ENCODE data around the gene LMX1A.

Gene LMX1A

DNA sequence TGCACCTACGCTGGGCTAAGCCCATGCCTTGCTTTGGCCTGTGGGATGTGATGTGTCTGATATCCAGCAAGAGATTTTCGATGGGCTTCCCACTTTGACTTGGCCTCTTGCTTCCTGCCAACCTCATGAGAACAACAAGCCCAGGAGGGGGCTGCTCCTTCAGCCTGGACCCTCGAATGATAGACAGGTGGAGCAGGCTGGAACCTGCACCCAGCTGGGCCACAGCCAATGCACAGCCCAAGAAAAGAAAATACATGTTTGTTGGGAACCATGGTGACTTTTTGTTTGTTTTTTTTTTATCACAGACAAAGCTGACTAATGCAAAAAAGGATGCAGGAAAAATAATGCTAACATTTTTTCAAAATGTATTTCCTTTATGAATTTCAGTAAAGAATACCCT, 144.3 kb downstream of the LMX1A start:
- H3K4me3 Mint-ChIP-seq: no peak overlapping the region
- no peaks in the 10 kb centered on the region for H3K4me1 Mint-ChIP-seq (ENCODE audit: low read depth)
- no peak overlapping the region for H3K27ac Mint-ChIP-seq
- no peaks in the 10 kb centered on the region for H3K36me3 Mint-ChIP-seq
- H3K9me3 Mint-ChIP-seq (ENCODE audit: low read depth): no peaks in the 10 kb centered on the region
- H3K27me3 Mint-ChIP-seq: peaks cover 3% of the 10 kb centered on the region

DNA sequence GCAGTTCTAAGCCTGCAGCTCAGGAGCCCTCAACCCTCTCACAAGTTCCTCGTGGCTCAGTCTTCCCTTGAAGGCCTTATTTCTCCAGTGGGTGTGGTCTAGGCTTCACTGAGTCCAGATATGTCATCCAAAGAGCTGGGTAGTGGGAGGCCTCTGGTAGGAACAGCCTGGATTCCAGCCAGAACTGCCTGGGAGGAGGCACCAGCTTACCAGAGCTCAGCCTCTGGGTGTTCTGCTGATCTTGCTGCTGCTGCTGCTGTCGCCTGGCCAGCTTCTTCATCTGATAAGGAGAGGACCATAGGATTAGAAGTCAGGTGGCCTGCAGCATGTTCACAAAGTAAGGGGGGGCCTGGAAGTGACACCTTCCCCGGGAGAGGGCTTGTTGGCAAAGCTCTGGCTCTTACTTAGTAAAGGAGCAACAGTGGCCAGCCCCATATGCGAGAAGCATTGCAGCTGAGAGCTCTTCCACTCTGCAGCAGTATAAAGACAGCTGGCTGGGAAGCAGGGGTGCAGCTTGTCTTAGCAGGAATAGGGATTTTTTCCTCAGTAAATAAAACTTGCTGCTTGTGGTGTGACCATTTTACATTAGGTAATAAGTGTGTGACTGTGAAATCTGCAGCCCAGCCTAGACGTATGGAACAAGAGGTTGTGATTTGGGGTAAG, 148.5 kb downstream of the LMX1A start:
- H3K9me3 Mint-ChIP-seq (ENCODE audit: low read depth): no peaks in the 10 kb centered on the region
- H3K27me3 Mint-ChIP-seq: no peaks in the 10 kb centered on the region
- no peak overlapping the region for H3K4me3 Mint-ChIP-seq
- H3K4me1 Mint-ChIP-seq (ENCODE audit: low read depth): no peaks in the 10 kb centered on the region
- no peak overlapping the region for H3K27ac Mint-ChIP-seq
- H3K36me3 Mint-ChIP-seq: no peaks in the 10 kb centered on the region

DNA sequence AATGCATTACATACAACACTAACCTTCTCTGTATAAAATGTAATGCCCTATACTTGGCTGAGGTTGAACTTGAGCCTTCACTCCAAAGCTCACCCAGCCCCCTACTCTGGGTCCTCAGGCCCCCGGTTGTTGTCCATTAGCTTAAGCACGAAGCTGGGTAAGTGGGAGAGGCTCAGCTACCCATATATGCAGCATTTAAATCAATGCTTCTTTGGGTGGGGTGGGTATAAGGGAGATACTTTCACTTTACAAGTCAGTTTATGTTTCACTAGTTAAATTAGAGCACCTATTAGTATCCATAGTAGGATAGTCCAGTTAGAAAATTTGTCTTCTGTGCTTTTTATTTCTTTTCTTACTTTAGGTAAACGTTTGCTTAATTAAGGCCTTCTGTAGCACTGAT, 151.4 kb downstream of the LMX1A start:
- Mint-ChIP-seq H3K4me1 (ENCODE audit: low read depth) (no peaks in the 10 kb centered on the region), H3K36me3 (no peaks in the 10 kb centered on the region), H3K27ac (no peak overlapping the region), H3K9me3 (ENCODE audit: low read depth) (no peaks in the 10 kb centered on the region), H3K27me3 (no peaks in the 10 kb centered on the region), H3K4me3 (no peak overlapping the region)

DNA sequence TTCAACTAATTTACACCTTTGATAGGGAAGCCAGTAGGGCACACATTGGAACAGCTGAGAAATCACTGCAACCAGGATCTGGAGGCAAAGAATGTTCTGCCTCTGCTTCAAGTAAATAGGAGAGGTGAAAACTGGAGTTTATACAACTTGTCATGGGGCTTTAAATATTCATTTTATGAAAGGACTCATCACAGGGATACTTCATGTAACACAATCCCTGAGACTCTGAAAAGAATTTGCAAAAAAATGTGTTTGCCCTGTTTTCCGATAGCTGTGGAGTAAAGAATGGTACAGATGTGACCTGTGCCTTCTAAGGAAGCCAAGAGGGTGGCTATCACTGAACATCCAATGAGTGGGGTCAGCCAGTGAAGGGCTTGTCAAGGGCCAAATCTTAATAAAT, 152.0 kb downstream of the LMX1A start:
- no peaks in the 10 kb centered on the region for H3K27me3 Mint-ChIP-seq
- H3K27ac Mint-ChIP-seq: no peak overlapping the region
- no peak overlapping the region for H3K4me3 Mint-ChIP-seq
- H3K4me1 Mint-ChIP-seq (ENCODE audit: low read depth): no peaks in the 10 kb centered on the region
- no peaks in the 10 kb centered on the region for H3K9me3 Mint-ChIP-seq (ENCODE audit: low read depth)
- no peaks in the 10 kb centered on the region for H3K36me3 Mint-ChIP-seq

DNA sequence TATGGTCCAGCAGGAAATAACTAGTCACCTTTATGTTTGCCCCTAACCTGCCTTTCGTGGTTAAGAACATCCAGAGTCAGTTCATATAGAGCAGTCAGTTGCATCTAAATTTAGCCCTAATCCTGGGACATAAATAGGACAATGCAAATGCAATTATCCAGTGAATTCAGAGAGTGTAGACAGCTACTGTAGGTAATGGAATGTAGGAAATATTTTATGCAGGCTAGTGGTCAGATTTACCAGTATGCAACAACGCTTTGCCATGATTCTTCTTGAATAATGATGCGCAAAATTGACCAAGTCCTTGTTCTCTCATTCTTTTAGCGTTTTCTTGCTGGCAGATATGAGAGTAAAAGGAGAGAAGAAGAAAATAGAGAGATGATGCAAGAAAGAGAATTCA, 165.4 kb downstream of the LMX1A start:
- Mint-ChIP-seq H3K9me3 (ENCODE audit: low read depth) (no peaks in the 10 kb centered on the region), H3K27me3 (peaks cover 5% of the 10 kb centered on the region), H3K4me3 (no peak overlapping the region), H3K4me1 (ENCODE audit: low read depth) (no peaks in the 10 kb centered on the region), H3K36me3 (no peaks in the 10 kb centered on the region), H3K27ac (no peak overlapping the region)

DNA sequence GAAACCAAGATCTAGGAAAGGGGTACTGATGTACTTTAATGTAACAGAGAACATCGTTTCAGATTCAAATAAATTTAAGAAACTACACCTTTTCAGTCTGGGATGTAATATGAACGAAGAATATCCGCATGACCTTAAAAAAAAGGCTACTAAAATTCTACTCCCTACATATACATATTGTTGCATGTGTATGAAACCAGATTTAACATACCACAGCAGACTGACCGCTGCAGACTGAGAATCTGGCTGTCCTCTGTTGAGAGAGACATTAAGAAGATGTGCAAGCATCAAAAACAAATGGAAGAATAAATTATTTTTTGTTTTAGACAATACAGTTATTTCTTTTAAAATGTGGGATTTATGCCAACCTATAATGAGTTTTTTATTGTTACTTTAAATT, 166.6 kb downstream of the LMX1A start:
- no peak overlapping the region for H3K27ac Mint-ChIP-seq
- H3K4me3 Mint-ChIP-seq: no peak overlapping the region
- no peaks in the 10 kb centered on the region for H3K9me3 Mint-ChIP-seq (ENCODE audit: low read depth)
- H3K36me3 Mint-ChIP-seq: no peaks in the 10 kb centered on the region
- H3K27me3 Mint-ChIP-seq: peaks cover 5% of the 10 kb centered on the region
- H3K4me1 Mint-ChIP-seq (ENCODE audit: low read depth): no peaks in the 10 kb centered on the region

DNA sequence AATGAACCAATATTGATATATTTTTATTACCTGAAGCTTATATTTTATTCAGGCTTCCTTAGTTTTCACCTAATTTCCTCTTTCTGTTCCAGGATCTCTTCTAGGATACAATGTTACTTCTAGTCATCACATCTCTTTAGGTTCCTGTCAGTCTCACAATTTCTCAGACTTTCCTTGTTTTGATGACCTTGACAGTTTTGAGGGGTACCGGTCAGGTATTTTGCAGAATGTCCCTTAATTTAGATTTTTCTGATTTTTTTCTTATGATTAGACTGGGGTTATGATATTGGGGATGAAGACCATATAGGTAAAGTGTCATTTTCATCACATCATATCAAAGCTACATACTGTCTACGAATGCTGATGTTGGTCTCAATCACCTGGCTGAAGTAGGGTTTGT, 167.5 kb downstream of the LMX1A start:
- no peaks in the 10 kb centered on the region for H3K36me3 Mint-ChIP-seq
- no peaks in the 10 kb centered on the region for H3K4me1 Mint-ChIP-seq (ENCODE audit: low read depth)
- no peaks in the 10 kb centered on the region for H3K9me3 Mint-ChIP-seq (ENCODE audit: low read depth)
- peaks cover 5% of the 10 kb centered on the region for H3K27me3 Mint-ChIP-seq
- no peak overlapping the region for H3K27ac Mint-ChIP-seq
- no peak overlapping the region for H3K4me3 Mint-ChIP-seq

DNA sequence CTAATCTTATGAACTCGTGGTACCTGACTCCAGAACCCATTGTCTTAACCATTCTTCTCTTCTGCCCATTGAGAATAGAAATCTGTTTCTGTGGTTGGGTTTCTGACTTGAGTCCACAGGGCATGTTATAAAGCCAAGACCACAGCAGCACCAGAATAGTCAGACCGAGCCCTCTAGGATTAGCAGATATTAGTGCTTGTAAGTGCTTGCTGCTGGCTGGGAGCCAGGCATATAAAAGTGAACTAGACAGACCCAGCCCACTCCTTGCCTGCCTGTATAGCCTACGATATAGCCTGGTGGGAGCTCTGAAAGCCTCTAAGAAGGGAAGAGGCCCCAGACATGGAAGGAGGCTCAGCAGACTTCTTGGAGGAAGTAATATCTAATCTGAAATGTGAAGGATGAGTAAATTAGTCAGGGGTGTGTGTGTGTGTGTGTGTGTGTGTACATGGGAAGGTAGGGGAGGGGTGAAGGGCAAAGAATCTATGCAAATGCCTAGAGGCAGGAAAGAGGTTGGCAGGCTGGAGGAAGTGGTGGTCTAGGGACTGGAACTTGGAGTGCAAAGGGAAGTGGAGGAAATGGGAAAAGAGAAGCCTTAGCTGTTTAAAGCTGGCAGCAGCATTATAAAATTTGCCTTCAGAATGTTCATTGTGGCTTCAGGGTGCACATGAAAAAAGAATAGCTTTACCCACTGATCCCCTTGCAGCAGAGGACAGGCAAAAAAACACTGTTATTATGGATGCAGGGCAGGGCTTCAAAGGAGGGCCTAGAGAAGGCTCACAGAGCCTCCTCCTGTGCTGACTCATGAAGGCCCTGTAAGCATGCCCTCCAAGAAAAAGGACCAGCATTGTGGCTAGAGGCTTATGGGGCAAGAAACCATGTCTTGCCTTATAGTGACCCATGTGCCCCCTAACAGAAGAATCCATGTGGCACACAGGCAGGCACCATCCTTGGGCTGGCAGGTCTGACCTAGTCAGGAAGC, 169.2 kb downstream of the LMX1A start:
- H3K27me3 Mint-ChIP-seq: peaks cover 9% of the 10 kb centered on the region
- no peak overlapping the region for H3K4me3 Mint-ChIP-seq
- H3K36me3 Mint-ChIP-seq: no peaks in the 10 kb centered on the region
- no peak overlapping the region for H3K27ac Mint-ChIP-seq
- H3K9me3 Mint-ChIP-seq (ENCODE audit: low read depth): peaks cover 4% of the 10 kb centered on the region
- H3K4me1 Mint-ChIP-seq (ENCODE audit: low read depth): no peaks in the 10 kb centered on the region

DNA sequence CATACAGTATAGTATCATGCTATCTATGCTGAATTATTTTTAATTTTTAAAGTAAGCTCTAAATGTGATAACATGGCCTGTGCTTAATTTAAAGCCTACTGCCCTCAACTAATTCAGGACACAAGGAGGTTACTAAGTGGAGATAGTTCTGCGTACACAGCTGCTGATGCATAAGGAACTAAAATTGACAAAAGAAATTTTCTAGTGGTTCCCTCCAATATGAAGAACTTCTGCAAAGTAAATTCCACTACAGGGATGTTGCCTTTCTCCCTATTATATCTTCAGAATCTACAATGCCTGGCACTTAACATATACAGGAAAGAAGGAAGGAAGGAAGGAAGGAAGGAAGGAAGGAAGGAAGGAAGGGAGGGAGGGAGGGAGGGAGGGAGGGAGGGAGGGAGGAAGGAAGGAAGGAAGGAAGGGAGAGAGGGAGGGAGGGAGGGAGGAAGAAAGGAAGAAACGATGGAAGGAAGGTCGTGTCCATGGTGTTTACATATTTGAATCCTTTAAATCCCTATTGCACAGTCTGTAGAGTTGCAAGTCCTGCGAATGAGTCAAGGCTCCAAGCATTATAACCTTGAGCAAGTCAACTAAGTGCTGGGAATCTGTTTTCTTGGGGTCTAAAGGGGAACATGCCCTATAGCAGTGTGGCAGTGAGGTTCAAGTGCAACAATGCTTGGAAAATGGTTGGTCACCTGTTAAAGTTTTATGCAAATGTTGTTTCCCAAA, 171.2 kb downstream of the LMX1A start:
- peaks cover 6% of the 10 kb centered on the region for H3K9me3 Mint-ChIP-seq (ENCODE audit: low read depth)
- H3K4me3 Mint-ChIP-seq: no peak overlapping the region
- no peak overlapping the region for H3K27ac Mint-ChIP-seq
- peaks cover 6% of the 10 kb centered on the region for H3K27me3 Mint-ChIP-seq
- no peaks in the 10 kb centered on the region for H3K4me1 Mint-ChIP-seq (ENCODE audit: low read depth)
- no peaks in the 10 kb centered on the region for H3K36me3 Mint-ChIP-seq

DNA sequence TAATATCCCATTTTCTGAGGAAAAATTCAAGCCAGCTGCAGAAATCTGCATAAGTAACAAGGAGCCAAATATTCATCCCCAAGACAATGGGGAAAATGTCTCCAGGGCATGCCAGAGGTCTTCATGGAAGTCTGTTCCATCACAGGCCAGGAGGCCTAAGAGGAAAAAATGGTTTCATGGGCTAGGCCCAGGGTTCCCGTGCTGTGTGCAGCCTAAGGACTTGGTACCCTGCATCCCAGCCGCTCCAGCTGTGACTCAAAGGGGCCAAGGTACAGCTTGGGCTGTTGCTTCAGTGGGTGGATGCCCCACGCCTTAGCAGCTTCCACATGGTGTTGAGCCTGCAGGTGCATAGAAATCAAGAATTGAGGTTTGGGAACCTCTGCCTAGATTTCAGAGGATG, 173.5 kb downstream of the LMX1A start:
- no peak overlapping the region for H3K27ac Mint-ChIP-seq
- no peaks in the 10 kb centered on the region for H3K4me1 Mint-ChIP-seq (ENCODE audit: low read depth)
- peaks cover 10% of the 10 kb centered on the region for H3K27me3 Mint-ChIP-seq
- H3K36me3 Mint-ChIP-seq: no peaks in the 10 kb centered on the region
- peaks cover 6% of the 10 kb centered on the region for H3K9me3 Mint-ChIP-seq (ENCODE audit: low read depth)
- H3K4me3 Mint-ChIP-seq: no peak overlapping the region

DNA sequence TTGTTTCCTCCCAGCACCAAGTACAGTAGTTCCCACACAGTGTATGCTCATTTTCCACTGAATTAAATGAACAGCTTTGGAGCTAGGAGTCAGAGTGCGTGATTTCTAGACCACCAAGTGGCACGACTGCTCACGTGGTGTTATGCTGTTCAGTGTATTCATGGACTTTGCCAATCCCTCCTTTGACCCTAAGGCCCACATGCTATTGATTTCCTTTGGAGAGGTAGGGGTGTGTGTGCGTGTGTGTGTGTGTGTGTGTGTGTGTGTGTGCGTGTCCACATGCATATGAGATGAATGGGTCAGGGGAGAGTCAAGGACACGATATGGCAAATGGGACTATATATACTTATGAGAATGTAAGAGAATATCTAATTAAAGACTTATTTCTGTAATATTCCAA, 177.2 kb downstream of the LMX1A start:
- Mint-ChIP-seq H3K9me3 (ENCODE audit: low read depth) (peaks cover 6% of the 10 kb centered on the region), H3K4me3 (no peak overlapping the region), H3K36me3 (no peaks in the 10 kb centered on the region), H3K4me1 (ENCODE audit: low read depth) (no peaks in the 10 kb centered on the region), H3K27me3 (peaks cover 8% of the 10 kb centered on the region), H3K27ac (no peak overlapping the region)

DNA sequence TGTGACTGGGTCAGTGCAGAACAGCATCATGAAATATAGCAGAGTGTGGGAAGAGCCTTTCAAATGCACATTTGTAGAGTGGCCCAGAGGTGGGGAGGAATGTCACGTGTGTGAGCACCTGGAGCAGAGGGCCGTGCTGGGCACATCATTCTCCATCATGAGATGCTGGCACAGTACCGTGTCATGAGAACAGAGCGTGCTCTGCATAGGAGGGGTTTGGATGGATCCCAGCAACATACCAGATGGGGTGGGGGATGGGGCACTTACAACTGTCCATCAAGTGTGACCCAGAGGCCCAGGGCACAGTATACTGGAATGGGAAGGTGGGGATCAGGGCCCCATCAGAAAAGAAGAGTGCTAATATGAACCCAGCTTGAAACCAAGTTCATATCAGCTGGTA, 182.0 kb downstream of the LMX1A start:
- Mint-ChIP-seq H3K9me3 (ENCODE audit: low read depth) (no peaks in the 10 kb centered on the region), H3K27ac (no peak overlapping the region), H3K36me3 (no peaks in the 10 kb centered on the region), H3K4me1 (ENCODE audit: low read depth) (no peaks in the 10 kb centered on the region), H3K4me3 (no peak overlapping the region), H3K27me3 (peaks cover 6% of the 10 kb centered on the region)

DNA sequence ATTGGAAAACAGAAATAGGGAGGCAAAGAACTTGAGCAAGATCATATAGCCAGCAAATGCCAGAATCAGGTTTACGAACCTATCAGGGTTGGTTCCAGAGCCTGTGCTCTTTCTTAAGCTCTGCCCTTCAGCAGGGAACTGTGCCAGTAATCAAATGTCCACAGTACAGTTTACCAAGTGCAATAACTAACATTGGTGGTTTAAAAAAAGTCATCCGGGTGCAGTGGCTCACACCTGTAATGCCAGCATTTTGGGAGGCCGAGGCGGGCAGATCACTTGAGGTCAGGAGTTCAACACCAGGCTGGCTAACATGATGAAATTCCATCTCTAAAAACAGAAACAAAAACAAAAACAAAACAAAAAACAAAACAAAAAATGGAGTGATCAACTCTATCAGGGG, 182.7 kb downstream of the LMX1A start:
- no peaks in the 10 kb centered on the region for H3K4me1 Mint-ChIP-seq (ENCODE audit: low read depth)
- H3K4me3 Mint-ChIP-seq: no peak overlapping the region
- peaks cover 3% of the 10 kb centered on the region for H3K27me3 Mint-ChIP-seq
- no peaks in the 10 kb centered on the region for H3K36me3 Mint-ChIP-seq
- no peaks in the 10 kb centered on the region for H3K9me3 Mint-ChIP-seq (ENCODE audit: low read depth)
- H3K27ac Mint-ChIP-seq: no peak overlapping the region

DNA sequence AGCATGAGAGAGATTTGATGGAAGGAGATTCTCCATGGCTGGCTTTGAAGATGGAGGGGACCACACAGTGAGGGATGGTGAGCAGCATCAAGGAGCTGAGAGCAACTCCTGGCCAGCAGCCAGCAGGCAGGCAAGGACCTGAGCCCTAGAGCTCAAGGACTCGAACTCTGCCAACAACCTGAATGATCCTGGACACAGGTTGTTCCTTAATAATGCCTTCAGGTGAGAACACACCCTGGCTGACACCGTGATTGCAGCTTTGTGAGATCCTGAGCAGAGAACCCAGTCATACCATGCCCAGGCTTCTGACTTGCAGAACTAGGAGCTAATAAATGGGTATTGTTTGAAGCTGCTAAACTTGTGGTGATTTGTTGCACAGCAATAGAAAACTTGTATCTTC, 183.1 kb downstream of the LMX1A start:
- Mint-ChIP-seq H3K27ac (no peak overlapping the region), H3K4me1 (ENCODE audit: low read depth) (no peaks in the 10 kb centered on the region), H3K4me3 (no peak overlapping the region), H3K9me3 (ENCODE audit: low read depth) (no peaks in the 10 kb centered on the region), H3K27me3 (peaks cover 2% of the 10 kb centered on the region), H3K36me3 (no peaks in the 10 kb centered on the region)

DNA sequence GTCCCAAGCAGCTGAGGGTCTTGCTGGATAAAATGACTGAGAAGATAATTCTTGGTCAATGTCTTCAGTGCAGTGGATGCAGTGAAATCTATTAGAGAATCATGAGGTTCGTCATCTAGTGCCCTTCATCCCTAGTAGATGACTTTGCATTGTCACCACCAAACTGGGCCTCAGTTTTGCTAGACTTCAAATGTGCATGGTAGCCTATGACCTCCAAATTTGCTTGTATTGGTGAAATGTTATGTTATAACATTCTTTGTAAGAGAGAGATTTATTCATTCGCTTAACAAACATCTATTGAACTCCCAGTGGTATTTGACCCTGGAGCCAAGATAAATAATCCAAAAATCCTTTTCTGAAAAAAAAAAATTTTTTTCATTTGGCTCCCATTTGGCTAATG, 183.8 kb downstream of the LMX1A start:
- Mint-ChIP-seq H3K27me3 (peaks cover 2% of the 10 kb centered on the region), H3K4me3 (no peak overlapping the region)

More for the DNA sequence above, 183.8 kb downstream of the LMX1A start:
- no peaks in the 10 kb centered on the region for H3K9me3 Mint-ChIP-seq (ENCODE audit: low read depth)
- H3K4me1 Mint-ChIP-seq (ENCODE audit: low read depth): no peaks in the 10 kb centered on the region
- H3K36me3 Mint-ChIP-seq: no peaks in the 10 kb centered on the region
- no peak overlapping the region for H3K27ac Mint-ChIP-seq
